GM23248 (cell line): ENCODE results near the gene ZNF195.
"Not testable (repeated sequence)": the region's sequence is repeated elsewhere in the genome, so short reads cannot be mapped to it uniquely, and the experiment has no call there.

Source experiments
- EZH2 ChIP-seq: fragments of 200-600 bp; sonication (generic); IDR thresholded peaks from 2 replicates; pipeline ENCODE4 v1.6.1; 2018; ENCODE audit warnings: antibody characterized with exemption, mild to moderate bottlenecking; ENCODE audit not compliant: insufficient read depth, poor library complexity, severe bottlenecking
- EZH2phosphoT487 ChIP-seq: fragments of 200-600 bp; sonication (generic); IDR thresholded peaks from 2 replicates; pipeline ENCODE4 v1.6.1; 2018; ENCODE audit warnings: antibody characterized with exemption, moderate library complexity, mild to moderate bottlenecking, low read depth; ENCODE audit not compliant: insufficient read depth

DNA sequence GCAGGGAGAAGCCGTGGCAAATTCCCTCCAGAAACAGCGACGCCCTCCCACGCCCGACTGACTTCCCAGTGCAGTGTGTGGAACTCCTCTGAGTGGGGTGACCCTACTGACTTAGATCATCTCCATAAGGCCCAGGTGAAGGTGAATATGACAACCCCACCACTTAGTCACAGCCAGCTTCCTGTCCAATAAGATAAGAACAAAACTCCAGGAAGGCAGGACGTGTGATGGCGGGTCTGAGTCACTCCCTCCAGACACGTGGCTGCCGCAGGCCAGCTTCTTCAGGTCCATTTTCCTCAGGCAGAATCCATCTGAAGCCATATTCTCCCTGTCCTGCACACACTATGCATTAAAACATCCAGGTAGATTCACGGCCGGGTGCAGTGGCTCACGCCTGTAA lies 48.9 kb downstream of the ZNF195 start:
- not testable (repeated sequence) for TF ChIP-seq EZH2, EZH2phosphoT487
